Left hindlimb (tissue), 1 donor: Measurements from ENCODE around the gene SPATS2.
"Not testable (repeated sequence)": the region's sequence is repeated elsewhere in the genome, so short reads cannot be mapped to it uniquely, and the experiment has no call there.

Experiments used
- DNase-seq: peaks from one replicate; pipeline ENCODE4 v3.0.0-alpha.2; 2018

SPATS2 gene

DNA sequence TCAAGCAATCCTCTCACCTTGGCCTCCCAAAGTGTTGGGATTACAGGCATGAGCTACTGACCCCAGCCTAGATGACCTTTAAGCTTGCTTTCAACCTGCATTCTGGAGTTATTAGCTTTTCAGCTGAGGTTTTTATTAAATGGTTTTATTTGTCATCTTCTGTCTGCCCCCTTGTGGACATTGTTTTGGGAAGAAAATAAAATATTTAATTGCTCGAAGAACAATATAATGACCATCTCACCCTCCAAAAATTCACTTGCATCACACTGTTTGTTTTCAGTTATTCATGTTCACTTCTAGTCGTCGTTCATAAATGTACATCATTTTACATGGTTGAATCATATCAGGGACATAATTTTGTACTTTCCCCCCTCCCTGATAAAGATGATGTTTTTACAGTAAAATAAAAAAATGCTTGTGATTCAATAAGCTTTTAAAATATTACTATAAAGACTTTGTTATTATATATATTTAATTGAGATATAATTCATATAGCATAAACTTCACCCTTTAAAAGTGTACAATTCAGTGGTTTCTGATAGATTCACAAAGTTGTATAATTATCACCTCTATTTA is 10.1 kb upstream of the SPATS2 start:
- DNase-seq: no peak

DNA sequence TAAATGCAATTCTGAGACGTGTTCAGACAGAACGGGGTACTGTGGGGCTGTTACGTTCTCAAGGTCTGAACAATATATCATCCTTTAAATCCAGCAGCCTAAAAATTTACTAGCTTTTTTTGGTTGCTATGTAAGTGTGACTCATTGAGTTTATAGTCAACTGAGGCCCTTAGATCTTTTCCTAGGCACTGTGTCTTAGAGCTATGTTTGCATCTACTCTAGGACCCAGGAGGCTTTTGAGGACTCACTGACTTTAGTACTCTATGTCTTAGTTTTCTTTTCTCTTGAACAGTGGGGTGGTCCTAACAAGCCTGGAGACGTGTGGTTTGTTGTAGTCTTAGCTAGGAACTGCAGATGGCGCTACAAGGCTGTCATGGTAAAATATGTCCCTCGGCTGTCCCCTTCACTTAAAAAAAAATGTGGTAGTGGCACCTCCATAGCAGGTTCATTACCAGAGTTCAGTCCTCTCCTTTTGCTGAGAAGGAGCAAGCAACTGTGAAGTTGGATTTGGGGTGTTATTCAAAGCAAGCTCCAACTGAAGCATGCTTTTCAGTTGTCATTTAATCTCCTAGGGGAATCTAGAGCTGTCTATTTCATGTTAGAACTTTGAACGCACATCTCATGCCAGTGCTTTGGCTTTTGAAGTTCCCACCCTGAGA is 8.7 kb upstream of the SPATS2 start:
- peak; percentile 51 for DNase-seq

DNA sequence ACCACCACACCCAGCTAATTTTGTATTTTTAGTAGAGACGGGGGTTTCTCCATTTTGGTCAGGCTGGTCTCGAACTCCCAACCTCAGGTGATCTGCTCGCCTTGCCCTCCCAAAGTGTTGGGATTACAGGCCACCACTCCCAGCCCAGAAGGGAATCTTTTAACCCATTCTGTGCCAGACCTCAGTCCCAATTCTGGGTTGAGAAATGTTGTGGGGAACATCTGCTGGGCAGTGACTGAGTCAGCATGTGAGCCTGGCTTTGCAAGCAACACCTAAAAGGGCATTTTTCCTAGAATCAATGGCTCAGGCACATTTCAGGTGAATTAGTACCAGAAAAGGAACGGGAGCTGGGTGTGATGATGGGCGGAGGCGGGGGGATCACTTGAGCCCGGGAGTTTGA is 7.6 kb upstream of the SPATS2 start:
- no peak for DNase-seq

DNA sequence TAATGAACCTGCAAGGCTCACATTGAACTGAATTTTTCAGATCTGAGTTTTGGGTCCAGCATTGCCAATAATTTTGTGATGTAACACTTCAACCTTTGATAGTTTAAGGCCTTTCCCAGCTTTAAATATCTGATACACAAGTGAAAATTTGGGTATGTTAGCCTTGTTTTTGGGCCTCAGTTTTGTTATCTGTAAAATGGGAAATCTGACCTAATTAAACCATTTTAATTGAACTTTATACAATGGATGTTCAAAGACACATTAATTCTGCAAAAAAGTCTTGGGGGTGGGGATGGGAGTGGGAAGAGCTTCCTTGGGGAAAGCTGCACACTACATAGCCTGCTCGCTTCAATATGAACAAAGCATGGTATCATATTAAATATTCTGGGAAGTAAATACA is 5.2 kb upstream of the SPATS2 start:
- DNase-seq: no peak

DNA sequence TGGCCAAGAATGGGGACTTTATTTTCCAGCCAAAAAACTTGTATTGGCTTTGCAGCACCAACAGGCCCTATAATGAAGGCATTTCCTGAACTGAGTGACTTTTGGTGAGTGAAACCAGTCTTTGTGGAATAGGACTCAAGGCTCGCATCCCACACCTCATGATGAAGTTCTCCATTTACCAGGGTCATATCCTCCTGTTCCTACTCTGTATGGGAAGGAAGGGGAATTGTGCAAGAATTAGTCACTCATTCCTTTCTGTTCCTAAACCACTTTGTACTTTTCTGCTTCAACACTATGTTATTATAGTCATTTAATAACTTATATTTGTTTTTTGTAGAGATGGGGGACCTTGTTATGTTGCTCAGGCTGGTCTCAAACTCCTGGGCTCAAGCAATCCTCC is 2.3 kb upstream of the SPATS2 start:
- DNase-seq: no peak

DNA sequence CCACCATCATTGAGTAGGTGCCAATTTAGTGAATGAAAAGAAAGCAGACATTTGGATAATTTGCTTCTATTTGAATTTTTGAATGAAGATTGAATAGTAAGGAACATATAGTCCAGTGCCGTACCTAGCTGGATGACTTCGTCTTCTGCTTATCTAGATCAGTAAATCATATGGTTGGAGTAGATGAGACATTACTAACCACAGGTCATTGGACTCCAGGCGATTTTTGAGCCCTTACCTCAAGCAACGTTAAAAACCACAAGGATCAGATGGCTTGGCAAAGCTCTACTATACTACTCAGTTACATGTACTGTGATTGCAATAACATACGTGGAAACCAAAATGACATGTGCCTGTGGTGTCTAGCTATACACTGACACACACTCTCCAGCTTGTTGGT is 1.7 kb upstream of the SPATS2 start:
- DNase-seq: no peak

DNA sequence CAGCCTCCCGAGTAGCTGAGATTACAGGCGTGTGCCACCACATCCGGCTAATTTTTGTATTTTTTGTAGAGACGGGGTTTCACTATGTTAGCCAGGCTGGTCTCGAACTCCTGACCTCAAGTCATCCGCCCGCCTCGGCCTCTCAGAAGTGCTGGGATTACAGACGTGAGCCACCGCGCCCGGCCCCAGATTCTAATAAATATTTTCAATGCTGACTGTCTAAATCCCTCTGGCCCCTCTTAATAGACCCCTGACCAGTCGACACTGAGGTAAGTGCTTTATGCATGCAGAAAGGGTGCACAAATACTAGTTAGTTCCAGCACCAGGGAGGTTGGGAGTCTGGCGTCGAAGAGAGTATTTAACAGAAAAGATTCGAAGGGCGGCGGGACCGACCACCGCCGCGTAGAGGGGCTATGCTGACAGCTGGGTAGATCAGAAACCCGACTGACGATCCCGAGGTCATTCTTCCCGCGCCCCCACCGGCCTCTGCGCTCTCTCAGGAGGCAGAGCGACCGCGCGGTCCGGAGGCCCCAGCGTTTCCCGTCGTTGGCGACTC is 1.1 kb upstream of the SPATS2 start:
- DNase-seq: no peak

DNA sequence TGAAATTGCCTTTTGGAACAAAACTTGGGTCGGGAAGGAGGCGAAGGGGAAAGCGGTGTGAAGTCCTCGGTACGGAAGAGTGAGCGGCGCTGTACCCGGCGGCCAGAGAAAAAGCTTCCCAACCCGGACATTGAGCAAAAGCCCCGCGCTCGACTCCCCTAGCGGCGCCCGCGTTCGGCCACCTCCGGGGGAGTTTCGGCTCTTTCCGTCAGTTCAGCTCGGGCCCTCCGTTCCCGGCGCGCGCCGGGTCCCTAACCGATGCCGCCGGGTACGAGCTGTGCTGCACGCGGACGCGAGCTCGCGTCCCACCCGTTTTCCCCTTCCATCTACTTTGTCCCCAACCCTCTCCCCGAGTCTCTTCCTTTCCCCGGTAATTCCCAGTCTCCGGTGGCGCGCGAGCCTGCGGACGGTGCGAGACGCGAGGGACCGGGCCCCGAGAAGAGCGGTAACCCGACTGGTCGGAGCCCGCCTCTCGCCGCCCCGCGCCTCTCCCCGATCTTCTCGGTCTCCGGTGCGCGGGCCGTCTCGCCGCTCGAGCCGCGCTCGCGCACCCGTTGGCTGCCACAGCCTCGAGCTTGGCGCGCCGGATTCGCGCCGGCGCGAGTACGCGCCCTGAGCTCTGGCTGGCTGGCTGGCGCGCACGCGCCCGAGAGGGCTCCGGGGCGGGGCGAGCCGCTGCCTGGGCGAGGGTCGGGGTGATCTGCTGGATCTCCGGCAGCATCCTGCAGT is 446 bp upstream of the SPATS2 start:
- DNase-seq: peak; percentile 99

DNA sequence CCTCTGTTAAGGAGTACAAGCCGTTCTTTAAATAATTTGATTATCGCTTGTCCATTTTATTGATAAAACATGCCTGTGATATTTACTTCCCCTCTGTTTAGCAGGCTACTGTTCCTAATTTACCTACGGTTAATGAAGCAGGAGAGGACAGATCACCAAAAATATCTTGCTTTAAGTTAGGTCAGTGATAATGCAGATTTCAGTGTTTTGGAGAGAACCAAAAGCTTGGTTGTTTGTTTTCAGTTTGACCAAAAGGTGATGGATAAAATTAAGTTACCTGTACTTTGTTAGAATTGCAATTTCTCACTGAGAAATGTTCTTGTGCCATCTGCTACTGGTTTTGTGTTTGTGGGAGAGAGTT is 958 bp downstream of the SPATS2 start:
- DNase-seq: no peak

DNA sequence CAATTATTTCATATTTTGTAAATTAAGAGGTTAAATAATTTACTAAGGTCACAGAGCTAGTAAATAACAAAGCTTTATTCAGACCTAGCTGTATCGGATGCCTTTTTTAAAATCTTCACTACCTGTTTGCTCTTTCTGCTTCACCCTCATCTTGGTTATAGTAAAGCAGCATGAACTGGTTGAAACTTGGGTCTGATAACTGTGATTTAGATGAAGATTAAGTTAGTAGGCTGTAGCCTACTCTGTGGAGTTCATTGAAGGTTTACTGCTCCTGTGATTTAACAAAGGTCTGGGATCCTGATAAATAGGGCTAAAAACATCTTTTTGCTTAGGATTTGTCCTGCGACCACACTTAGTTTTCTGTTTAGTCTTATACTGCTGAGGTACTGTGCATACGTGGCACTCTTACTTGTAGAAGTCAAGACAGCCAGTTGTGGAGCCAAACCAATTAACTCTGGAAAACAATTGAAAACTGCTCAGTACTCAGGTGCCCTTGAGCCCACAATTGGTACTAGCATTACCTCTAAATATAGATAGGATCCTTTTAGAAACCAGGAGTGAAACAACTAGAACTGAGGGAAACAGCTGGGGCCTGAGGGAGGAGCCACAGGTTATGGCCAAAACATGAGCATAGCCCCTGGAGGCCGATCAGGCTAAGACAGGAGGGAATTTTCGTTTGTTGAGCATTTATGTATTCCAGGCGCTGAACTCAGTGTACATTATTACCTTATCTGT is 2.3 kb downstream of the SPATS2 start:
- peak; percentile 36 for DNase-seq

DNA sequence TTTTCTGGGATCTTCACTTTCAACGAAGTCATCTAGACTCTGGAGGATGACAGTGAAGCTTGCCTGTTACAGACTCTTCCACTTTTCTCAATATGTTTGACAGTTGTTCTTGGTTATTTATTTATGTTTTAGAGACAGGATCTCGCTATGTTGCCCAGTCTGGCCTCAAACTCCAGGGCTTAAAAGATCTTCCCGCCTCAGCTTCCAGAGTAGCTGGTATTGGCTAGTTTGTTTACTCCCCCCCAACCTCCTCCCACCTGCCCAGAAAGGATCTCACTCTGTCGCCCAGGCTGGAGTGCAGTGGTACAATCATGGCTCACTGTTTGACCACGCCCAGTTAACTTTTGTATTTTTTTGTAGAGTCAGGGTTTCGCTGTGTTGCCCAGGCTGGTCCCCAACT is 3.3 kb downstream of the SPATS2 start:
- DNase-seq: no peak

DNA sequence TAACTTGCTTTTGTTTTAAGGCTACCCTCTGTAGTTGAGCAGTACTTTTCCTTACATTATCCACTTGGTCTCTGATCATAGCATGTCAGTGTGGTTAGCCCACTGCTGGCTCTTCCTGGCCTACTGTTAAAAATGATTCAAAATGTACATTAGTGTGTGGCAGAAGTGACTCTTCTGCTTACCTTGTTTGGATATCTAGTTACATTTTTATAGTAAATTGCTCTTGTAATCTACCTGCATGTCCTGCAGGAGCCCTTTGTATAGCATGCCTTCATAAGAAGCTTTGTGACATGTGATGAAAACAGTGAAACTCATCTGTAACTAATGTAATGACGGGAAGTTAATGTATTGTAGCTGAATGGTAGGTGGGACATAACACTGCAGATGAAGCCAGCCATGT is 8.1 kb downstream of the SPATS2 start:
- no peak for DNase-seq

DNA sequence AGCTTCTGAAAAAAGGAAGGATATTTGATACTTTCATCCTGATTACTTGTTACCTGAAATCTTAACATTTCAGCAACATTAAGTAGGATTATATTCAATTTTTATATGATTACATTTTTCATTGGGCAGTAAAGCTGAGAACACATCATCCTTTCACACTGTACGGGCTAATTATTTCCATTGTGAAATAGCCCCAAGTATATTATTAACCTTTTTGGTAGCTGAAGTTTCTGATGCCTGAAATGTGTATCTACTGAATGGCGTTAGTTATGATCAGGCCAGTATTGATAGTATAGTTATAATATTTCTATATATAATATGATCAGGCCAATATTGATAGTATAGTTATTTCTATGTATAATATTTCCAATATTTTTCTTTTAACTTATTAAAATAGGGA is 10.1 kb downstream of the SPATS2 start:
- no peak for DNase-seq

DNA sequence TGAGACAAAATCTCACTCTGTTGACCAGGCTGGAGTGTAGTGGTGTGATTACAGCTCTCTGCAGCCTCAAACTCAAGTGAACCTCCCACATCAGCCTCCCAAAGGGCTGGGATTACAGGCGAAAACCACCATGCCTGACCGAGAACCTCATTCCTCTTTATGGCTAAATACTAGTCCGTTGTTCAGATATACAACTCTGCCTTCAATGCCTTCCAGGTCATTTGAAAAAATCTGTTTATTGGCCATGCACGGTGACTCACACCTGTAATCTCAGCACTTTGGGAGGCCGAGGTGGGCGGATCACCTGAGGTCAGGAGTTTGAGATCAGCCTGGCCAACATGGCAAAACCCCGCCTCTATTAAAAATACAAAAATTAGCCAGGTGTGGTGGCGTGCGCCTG is 12.9 kb downstream of the SPATS2 start:
- DNase-seq: not testable (repeated sequence)

DNA sequence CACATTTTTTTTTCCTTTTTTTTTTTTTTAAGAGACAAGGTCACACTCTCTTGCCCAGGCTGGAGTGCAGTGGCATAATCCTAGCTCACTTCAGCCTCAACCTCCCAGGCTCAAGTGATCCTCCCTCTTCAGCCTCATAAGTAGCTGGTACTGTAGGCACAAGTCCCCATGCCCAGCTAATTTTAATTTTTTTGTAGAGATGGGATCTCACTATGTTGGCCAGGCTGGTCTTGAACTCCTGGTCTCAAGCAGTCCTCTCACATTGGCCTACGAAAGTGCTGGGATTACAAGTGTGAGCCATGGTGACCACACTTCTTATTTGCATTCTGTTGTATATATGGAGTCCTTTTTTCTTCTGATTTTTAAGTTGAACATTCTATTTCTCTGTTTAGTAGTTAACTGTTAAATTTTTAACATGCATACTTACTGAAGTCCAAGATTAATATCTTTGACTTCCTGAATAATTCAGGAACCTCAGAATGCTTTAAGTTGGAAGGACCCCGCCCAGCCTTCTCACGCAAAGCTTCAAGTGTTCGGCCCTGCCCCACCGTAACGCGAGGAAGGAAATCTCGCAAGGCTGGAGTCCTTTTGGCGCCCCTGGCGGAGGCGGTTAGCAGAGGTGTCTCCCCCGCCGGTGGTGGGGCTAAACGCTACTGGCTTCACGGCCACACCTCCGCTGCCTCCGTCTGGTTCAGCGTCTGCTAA is 21.6 kb downstream of the SPATS2 start:
- DNase-seq: no peak

DNA sequence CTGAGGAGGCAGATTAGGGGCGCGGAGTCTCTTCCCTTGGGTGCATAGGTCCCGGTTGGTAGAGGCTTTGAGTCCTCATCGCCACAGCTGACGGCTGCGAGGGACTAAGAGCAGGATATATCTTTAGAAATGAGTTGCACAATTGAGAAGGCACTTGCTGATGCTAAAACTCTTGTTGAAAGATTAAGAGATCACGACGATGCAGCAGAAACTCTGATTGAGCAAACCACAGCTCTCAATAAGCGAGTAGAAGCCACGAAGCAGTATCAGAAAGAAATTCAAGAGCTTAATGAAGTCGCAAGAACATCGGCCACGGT is 22.1 kb downstream of the SPATS2 start:
- DNase-seq: no peak

DNA sequence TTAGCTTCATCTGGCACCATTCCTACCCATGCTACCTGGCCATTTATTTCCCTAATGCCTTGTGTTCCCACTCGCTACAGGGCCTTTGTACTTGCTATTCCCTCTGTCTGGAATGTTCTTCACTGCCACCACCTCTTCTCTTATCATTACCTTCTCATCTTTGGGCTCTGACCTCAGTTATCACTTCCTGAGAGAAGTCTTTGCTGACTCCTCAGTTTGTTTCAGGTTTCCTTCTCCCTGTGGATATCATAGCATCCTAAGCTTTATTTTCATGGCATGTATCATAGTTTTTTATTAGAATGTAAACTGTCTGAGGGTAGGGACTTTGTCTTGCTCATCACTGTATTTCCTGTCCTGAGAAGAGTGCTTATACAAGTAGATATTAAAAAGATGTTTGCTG is 29.7 kb downstream of the SPATS2 start:
- DNase-seq: no peak

DNA sequence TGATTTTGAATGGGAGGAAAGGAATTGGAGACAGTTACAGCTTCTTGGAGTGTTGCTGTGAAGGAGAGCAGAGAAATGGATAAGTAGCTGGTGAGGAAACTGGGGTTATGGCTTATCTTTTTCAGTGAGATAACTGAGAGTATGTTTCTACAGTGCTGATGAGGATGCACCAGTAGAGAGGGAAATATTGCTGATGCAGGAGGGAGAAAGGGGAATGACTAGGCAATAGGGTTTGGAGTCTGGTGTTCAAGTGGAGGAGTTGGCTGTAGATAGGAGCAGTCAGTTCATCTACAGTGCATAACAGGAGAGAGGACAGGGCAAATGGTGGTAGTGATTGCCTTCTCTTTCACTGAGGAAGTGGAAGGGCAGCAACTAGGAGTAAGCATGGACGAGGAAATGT is 33.0 kb downstream of the SPATS2 start:
- no peak for DNase-seq

DNA sequence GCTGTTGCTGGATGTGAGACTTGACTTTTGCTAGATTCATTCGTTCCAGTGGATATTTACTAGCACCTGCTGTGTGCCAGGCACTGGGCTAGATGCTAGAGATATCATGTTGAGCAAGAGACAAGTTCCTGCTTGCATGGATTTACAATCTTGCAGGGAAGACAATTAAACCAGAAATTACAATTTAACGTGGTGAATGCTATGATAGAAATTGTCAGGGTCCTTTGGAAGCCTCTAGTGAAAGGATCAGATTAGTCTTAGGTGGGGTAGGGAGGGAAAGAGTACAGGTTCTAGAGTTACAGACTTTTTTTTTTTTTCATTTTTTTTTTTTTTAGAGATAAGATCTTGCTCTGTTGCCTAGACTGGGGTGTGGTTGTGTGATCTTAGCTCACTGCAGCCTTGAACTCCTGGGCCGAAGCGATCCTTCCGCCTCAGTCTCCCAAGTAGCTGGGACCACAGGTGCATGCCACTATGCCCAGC is 36.7 kb downstream of the SPATS2 start:
- DNase-seq: no peak

DNA sequence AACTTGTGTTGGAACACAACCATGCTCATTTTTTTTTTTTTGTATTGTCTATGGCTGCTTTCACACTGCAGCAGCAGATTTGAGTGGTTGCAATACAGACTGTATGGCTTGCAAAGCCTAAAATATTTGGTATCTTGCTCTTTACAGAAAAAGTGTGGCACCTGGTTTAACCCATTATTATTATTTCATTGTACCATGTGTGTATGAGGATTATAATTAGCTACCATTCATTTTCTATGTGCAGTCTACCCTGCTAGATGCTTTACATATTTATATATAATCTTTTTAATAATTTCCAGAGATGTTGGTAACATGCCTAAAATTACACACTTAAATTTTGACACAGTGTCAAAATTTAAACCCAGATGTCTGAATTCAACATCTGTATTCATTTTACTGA is 37.7 kb downstream of the SPATS2 start:
- no peak for DNase-seq

DNA sequence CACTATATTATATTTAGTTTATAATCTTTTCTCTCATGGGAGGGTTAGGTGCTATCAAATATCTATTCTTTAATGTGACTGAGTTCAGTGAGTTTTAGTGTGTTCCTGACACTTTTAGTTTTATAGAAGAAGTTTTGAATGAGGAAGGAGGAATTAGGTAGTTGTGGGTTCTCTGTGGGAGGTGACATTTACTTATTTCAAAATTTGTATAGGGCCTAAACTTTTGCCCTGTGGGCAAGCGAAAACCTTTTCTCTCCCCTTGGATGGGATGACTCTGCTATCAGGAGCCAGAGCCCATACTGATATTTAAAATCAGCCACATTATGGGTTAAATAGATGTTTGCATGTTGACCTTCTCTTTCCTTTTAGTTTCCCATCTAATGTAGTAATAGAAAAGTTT is 43.6 kb downstream of the SPATS2 start:
- no peak for DNase-seq

DNA sequence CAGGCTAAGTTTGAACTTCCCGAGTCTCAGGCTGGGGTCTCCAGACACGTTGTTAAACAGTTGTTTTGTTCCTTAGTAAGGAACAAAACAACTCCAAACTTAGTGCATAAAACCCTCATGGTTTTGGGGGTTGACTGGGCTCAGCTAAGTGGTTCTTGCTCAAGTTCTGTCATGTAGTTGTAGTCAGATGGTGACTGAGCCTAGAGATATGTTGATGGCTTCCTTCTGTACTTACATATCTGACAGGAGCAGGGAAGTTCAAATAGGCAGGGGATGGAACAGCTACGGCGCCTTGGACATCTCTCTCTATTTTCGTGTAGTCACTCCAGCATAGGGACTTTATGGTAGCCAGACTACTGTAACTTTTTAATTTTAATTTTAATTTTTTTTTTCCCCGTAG is 45.7 kb downstream of the SPATS2 start:
- no peak for DNase-seq

DNA sequence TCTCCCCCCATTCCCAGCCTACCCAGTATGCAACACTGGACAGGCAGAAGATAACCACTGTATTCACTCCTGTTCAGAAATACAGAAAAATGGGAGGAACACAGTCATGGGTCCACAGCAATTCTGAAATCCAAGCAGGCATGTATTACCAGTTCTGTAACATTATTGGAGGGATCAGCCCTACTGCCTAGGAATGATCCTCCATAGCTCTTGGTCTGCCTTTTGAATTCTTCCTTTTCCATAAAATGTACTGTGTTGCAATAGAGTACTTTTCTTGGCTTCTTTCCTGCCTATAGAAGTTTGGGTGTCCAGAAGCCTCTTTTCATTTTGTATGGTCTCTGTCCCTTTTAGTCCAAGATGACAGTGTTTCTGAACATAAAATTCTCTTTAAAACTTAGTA is 46.5 kb downstream of the SPATS2 start:
- no peak for DNase-seq
